HepG2 (cell line): ENCODE data around the gene RPA1. TPM values are rescaled to one million over a fixed set of nuclear protein-coding genes. Genes with fewer than 3 reads are reported as not detected.

Experiments
- ATAC-seq: fragments of 200-7000 bp; cut with Tn5 transposase; 3 replicates; pipeline ENCODE4 v1.9.1; 2020; ENCODE audit warnings: mild to moderate bottlenecking, moderate library complexity
- BruUV-seq: library from RNA; stranded (reverse); fragments of 400-500 nt; replicated peaks from 2 replicates; lab custom pipeline; 2021; lab: Mats Ljungman, UMichigan
- CTCF ChIA-PET: fragments of 300-600 bp; formaldehyde crosslinking; extraction: SDS; loops from one replicate; lab custom pipeline; 2021; ENCODE audit warnings: low total read pairs, inconsistent platforms, low intra/inter-chr PET ratio; lab: Yijun Ruan, JAX
- POLR2A ChIA-PET: fragments of 350-600 bp; sonication (Branson Sonifier 250); formaldehyde crosslinking; loops from one replicate; lab custom pipeline; 2020; ENCODE audit warnings: antibody characterized with exemption, inconsistent platforms; lab: Yijun Ruan, JAX
- DNase-seq: peaks from one replicate; pipeline ENCODE4 v3.0.0-alpha.2; 2015; ENCODE audit warnings: low spot score
- FAIRE-seq: peaks from 3 replicates; lab custom pipeline; 2011; peaks lifted over from hg19 to GRCh38; lab: Jason Lieb, UNC
- H2AFZ ChIP-seq: one replicate; pipeline ENCODE4 v1.6.1; 2011; ENCODE audit warnings: low read length, inconsistent platforms
- H3K27ac ChIP-seq: fragments of 300-600 bp; 3 replicates; pipeline ENCODE4 v1.8.0; 2011; ENCODE audit warnings: mixed run types, mild to moderate bottlenecking, mixed read lengths, low read length, inconsistent platforms; ENCODE audit not compliant: insufficient read depth; ENCODE audit errors: extremely low read length
- H3K27me3 ChIP-seq, 2 experiments: fragments of 200-600 bp in 1 of 2; 2 replicates in 1 of 2; 3 replicates in 1 of 2; pipeline versions ENCODE4 v1.6.0 to v1.8.0; 2011; ENCODE audit warnings: low read length in 2 of 2, mild to moderate bottlenecking in 2 of 2, moderate library complexity in 2 of 2, inconsistent platforms in 1 of 2; ENCODE audit not compliant: insufficient read depth in 2 of 2, control insufficient read depth in 1 of 2
- H3K36me3 ChIP-seq, 2 experiments: fragments of 200-600 bp in 1 of 2; replicated peaks in 1 of 2; 2 replicates in 1 of 2; 3 replicates in 1 of 2; pipeline versions ENCODE4 v1.5.1 to v1.8.0; 2011; ENCODE audit warnings: low read length in 2 of 2, inconsistent platforms in 1 of 2; ENCODE audit not compliant: insufficient read depth in 2 of 2, control insufficient read depth in 1 of 2
- H3K4me1 ChIP-seq: 2 replicates; pipeline ENCODE4 v1.5.1; 2012; ENCODE audit warnings: low read length, inconsistent platforms; ENCODE audit not compliant: insufficient read depth
- H3K4me2 ChIP-seq: 2 replicates; pipeline ENCODE4 v1.6.0; 2011; ENCODE audit warnings: low read depth, low read length, inconsistent platforms
- H3K4me3 ChIP-seq, 3 experiments: fragments of 200-600 bp in 1 of 3; sonication (generic), shearing (Covaris generic) in 1 of 3; replicated peaks in 1 of 3; 2 replicates each; pipeline ENCODE4 v1.5.1; 2011 to 2016; ENCODE audit warnings: low read length in 3 of 3, inconsistent platforms in 2 of 3, low read depth in 2 of 3, mild to moderate bottlenecking in 2 of 3, control low read depth in 1 of 3, mixed read lengths in 1 of 3; ENCODE audit not compliant: insufficient read depth in 1 of 3
- H3K79me2 ChIP-seq: one replicate; pipeline ENCODE4 v1.6.1; 2011; ENCODE audit warnings: low read length, inconsistent platforms; ENCODE audit not compliant: insufficient read depth
- H3K9ac ChIP-seq: 2 replicates; pipeline ENCODE4 v1.6.0; 2011; ENCODE audit warnings: mild to moderate bottlenecking, low read depth, low read length, inconsistent platforms; ENCODE audit not compliant: insufficient read depth
- H3K9me3 ChIP-seq: 2 replicates; pipeline ENCODE4 v1.5.1; 2012; ENCODE audit warnings: mild to moderate bottlenecking, low read length
- H4K20me1 ChIP-seq: 2 replicates; pipeline ENCODE4 v1.6.0; 2011; ENCODE audit warnings: inconsistent platforms, mild to moderate bottlenecking, low read length, moderate library complexity; ENCODE audit not compliant: insufficient read depth
- NPAS2 ChIP-seq: sonication (generic); formaldehyde crosslinking; IDR thresholded peaks from 2 replicates; pipeline ENCODE4 v1.8.0; 2022; ENCODE audit warnings: mild to moderate bottlenecking, missing genetic modification reagents, borderline replicate concordance
- SMAD3 ChIP-seq: sonication (generic); formaldehyde crosslinking; IDR thresholded peaks from 2 replicates; pipeline ENCODE4 v1.4.0; 2020; ENCODE audit warnings: missing genetic modification reagents
- ZNF274 ChIP-seq: sonication (generic); formaldehyde crosslinking; IDR thresholded peaks from 2 replicates; pipeline ENCODE4 v1.5.1; 2020; ENCODE audit warnings: mild to moderate bottlenecking, missing genetic modification reagents
- WGBS: methylation state at CpG from one replicate; pipeline ENCODE4 v1.1.6; 2017; ENCODE audit warnings: low lambda C conversion rate; 5-methylcytosine and 5-hydroxymethylcytosine counted together
- in situ Hi-C: cut with HindIII; loops from 2 replicates; pipeline ENCODE4 v1.10.0; 2017; ENCODE audit warnings: low pct_unique_long_range_greater_than_20kb; ENCODE audit not compliant: extremely low pct_ligation_motif_present
- intact Hi-C: fragments of 100-400 bp; cut with micrococcal nuclease; formaldehyde crosslinking; loops from one replicate; pipeline ENCODE4 v1.10.0; 2022; ENCODE audit not compliant: unreplicated experiment
- polyA plus RNA-seq, 8 experiments: library from polyadenylated mRNA; depleted of rRNA in 3 of 8; stranded (reverse) in 7 of 8; unstranded in 1 of 8; fragments of >200 nt; fragmentation: Illumina TruSeq in 4 of 8; extraction: Trizol in 4 of 8; gene quantifications; 2 replicates each; pipeline versions ENCODE4 v1.2.1 to v1.2.3, GENCODE V29; 2011 to 2016; ENCODE audit warnings: low read depth in 4 of 8, missing spikeins in 1 of 8, mixed read lengths in 1 of 8; ENCODE audit not compliant: insufficient read depth in 1 of 8
- total RNA-seq, 5 experiments: library from RNA; depleted of rRNA; stranded (reverse); fragments of >200 nt; fragmentation: Illumina TruSeq; extraction: Trizol; gene quantifications; 2 replicates each; pipeline ENCODE4 v1.2.3, GENCODE V29; 2016; ENCODE audit warnings: low read depth in 1 of 5
- TF ChIP-seq, protein P1 (sequence below): sonication (generic); formaldehyde crosslinking; IDR thresholded peaks from 2 replicates; pipeline ENCODE4 v1.4.0; 2020; ENCODE audit warnings: missing genetic modification reagents, mild to moderate bottlenecking, borderline replicate concordance
- TF ChIP-seq, protein P2 (sequence below), 2 experiments: sonication (generic) in 1 of 2; formaldehyde crosslinking in 1 of 2; IDR thresholded peaks; 2 replicates each; pipeline versions ENCODE4 v1.4.0 to v1.6.1; 2018 to 2020; ENCODE audit warnings: missing genetic modification reagents in 2 of 2, borderline replicate concordance in 1 of 2, low read depth in 1 of 2, mild to moderate bottlenecking in 1 of 2, missing biosample characterization in 1 of 2

RPA1 gene
- total and polyA plus RNA-seq, 2 of the 13 experiments (the other 11 are each of a cell fraction or from before 2014, with no cell fraction given), result 13.9 to 37.6 TPM

DNA sequence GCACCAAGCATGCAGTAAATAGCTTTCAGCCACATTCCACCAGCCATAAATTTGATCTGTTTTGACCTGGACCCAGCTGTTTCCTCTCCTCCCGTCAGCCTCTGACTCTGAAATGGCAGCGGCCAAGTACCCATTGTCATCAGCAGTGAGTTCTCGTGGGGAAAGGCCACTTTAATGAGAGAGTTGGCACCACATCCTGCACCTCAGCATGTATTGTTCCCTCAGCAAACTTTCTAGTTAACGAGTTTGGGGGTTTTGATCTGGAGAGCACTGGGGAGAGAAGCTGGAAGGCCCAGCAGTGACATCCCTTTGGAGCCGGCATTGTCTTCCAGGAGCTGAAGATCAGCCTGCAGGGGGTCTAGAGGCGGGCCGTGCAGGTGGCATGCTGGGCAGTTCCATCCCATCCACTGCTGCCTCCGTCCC is 84.9 kb downstream of the RPA1 start:
- BruUV-seq, result no TSS peak
- CTCF ChIA-PET, result no interaction called here
- in situ Hi-C loops, result loop anchor here (25.0 kb wide), 1 partner anchor 323 kb away; no protein-coding TSS in a partner anchor

More for the DNA sequence above, 84.9 kb downstream of the RPA1 start:
- H3K36me3 ChIP-seq, result no peaks in the 10 kb centered on the region
- TF ChIP-seq, protein P1, sequence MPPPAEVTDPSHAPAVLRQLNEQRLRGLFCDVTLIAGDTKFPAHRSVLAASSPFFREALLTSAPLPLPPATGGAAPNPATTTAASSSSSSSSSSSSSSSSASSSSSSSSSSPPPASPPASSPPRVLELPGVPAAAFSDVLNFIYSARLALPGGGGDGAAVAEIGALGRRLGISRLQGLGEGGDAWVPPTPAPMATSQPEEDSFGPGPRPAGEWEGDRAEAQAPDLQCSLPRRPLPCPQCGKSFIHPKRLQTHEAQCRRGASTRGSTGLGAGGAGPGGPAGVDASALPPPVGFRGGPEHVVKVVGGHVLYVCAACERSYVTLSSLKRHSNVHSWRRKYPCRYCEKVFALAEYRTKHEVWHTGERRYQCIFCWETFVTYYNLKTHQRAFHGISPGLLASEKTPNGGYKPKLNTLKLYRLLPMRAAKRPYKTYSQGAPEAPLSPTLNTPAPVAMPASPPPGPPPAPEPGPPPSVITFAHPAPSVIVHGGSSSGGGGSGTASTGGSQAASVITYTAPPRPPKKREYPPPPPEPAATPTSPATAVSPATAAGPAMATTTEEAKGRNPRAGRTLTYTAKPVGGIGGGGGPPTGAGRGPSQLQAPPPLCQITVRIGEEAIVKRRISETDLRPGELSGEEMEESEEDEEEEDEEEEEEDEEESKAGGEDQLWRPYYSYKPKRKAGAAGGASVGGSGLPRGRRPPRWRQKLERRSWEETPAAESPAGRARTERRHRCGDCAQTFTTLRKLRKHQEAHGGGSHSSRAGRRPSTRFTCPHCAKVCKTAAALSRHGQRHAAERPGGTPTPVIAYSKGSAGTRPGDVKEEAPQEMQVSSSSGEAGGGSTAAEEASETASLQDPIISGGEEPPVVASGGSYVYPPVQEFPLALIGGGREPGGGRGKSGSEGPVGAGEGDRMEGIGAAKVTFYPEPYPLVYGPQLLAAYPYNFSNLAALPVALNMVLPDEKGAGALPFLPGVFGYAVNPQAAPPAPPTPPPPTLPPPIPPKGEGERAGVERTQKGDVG (CRISPR knock-in tag), result no peak
- TF ChIP-seq SMAD3 (no peak), ZNF274 (CRISPR knock-in tag) (no peak), NPAS2 (CRISPR knock-in tag) (no peak)
- TF ChIP-seq, protein P2, sequence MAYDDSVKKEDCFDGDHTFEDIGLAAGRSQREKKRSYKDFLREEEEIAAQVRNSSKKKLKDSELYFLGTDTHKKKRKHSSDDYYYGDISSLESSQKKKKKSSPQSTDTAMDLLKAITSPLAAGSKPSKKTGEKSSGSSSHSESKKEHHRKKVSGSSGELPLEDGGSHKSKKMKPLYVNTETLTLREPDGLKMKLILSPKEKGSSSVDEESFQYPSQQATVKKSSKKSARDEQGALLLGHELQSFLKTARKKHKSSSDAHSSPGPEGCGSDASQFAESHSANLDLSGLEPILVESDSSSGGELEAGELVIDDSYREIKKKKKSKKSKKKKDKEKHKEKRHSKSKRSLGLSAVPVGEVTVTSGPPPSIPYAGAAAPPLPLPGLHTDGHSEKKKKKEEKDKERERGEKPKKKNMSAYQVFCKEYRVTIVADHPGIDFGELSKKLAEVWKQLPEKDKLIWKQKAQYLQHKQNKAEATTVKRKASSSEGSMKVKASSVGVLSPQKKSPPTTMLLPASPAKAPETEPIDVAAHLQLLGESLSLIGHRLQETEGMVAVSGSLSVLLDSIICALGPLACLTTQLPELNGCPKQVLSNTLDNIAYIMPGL (CRISPR knock-in tag; IDR thresholded peaks at IDR 0.05; ENCODE audit: borderline replicate concordance in 1 of 2, low read depth in 1 of 2), result no peak
- H3K4me3 ChIP-seq, result no peak overlapping the region
- intact Hi-C loops, result no loop called here
- H3K79me2 ChIP-seq, result no peaks in the 10 kb centered on the region
- H3K4me1 ChIP-seq, result peaks cover 43% of the 10 kb centered on the region
- H3K27ac ChIP-seq, result no peak overlapping the region
- WGBS, result 5% methylated on average over 8 of the region's 8 CpGs
- no peak overlapping the region for H3K4me2 ChIP-seq
- FAIRE-seq (no peak), ATAC-seq (no peak), DNase-seq (no peak)
- no peak overlapping the region for H3K9ac ChIP-seq
- H2AFZ ChIP-seq, result no peak overlapping the region
- POLR2A ChIA-PET, result interaction anchor here (1.2 kb wide), 1 partner anchor 82 kb away, joined by 3 read pairs; no protein-coding TSS in a partner anchor
- H3K9me3 ChIP-seq, result no peaks in the 10 kb centered on the region
- H3K27me3 ChIP-seq, result peaks cover 7 to 63% of the 10 kb centered on the region in 2 experiments
- H4K20me1 ChIP-seq, result no peaks in the 10 kb centered on the region
